PC-3 (cell line): Measurements from ENCODE around the gene AIFM2. TPM values are rescaled to one million over a fixed set of nuclear protein-coding genes. Genes with fewer than 3 reads are reported as not detected.
"Not testable (repeated sequence)": the region's sequence is repeated elsewhere in the genome, so short reads cannot be mapped to it uniquely, and the experiment has no call there.

Experiments used
- ATAC-seq: fragments of 200-7000 bp; cut with Tn5 transposase; 2 replicates; pipeline ENCODE4 v1.9.1; 2020; ENCODE audit warnings: mild to moderate bottlenecking, moderate library complexity
- BruUV-seq: library from RNA; stranded (reverse); fragments of 400-500 nt; replicated peaks from 2 replicates; lab custom pipeline; 2021; lab: Mats Ljungman, UMichigan
- CTCF ChIA-PET: fragments of 300-600 bp; sonication (Branson Sonifier 250); formaldehyde crosslinking; loops from one replicate; lab custom pipeline; 2022; ENCODE audit warnings: antibody characterized with exemption; lab: Charles Lee
- POLR2A ChIA-PET: fragments of 300-600 bp; sonication (Branson Sonifier 250); formaldehyde crosslinking; loops from one replicate; lab custom pipeline; 2022; ENCODE audit warnings: antibody characterized with exemption; ENCODE audit not compliant: unreplicated experiment; lab: Charles Lee
- DNase-seq: peaks from one replicate; pipeline ENCODE4 v3.0.0-alpha.2; 2015
- H2AFZ ChIP-seq: fragments of 300-600 bp; sonication (generic); 2 replicates; pipeline ENCODE4 v1.6.0; 2016; ENCODE audit warnings: antibody characterized with exemption, low read length
- H3F3A ChIP-seq: fragments of 300-600 bp; sonication (generic); one replicate; pipeline ENCODE4 v1.6.0; 2017; ENCODE audit warnings: antibody characterized with exemption, low read length, control low read depth, mild to moderate bottlenecking; ENCODE audit not compliant: unreplicated experiment
- H3K27ac ChIP-seq: fragments of 300-600 bp; sonication (generic); 2 replicates; pipeline ENCODE4 v1.5.1; 2016; ENCODE audit warnings: mild to moderate bottlenecking, low read length
- H3K27me3 ChIP-seq: fragments of 300-600 bp; sonication (generic); 2 replicates; pipeline ENCODE4 v1.6.1; 2016; ENCODE audit warnings: low read length, mixed read lengths
- H3K36me3 ChIP-seq: fragments of 300-600 bp; sonication (generic); 2 replicates; pipeline ENCODE4 v1.6.1; 2016; ENCODE audit warnings: low read depth, mixed run types, low read length, mixed read lengths
- H3K4me1 ChIP-seq: fragments of 300-600 bp; sonication (generic); 2 replicates; pipeline ENCODE4 v1.5.1; 2016; ENCODE audit warnings: low read length; ENCODE audit not compliant: insufficient read depth
- H3K4me2 ChIP-seq: fragments of 300-600 bp; sonication (generic); 2 replicates; pipeline ENCODE4 v1.6.0; 2016; ENCODE audit warnings: low read length
- H3K4me3 ChIP-seq: fragments of 300-600 bp; sonication (generic); 2 replicates; pipeline ENCODE4 v1.5.1; 2016; ENCODE audit warnings: mild to moderate bottlenecking, low read length, mixed read lengths
- H3K79me2 ChIP-seq: fragments of 300-600 bp; sonication (generic); 2 replicates; pipeline ENCODE4 v1.6.1; 2017; ENCODE audit warnings: low read length, mixed read lengths
- H3K9ac ChIP-seq: fragments of 300-600 bp; sonication (generic); 2 replicates; pipeline ENCODE4 v1.6.0; 2016; ENCODE audit warnings: mild to moderate bottlenecking, low read length
- H3K9me2 ChIP-seq: fragments of 300-600 bp; sonication (generic); replicated peaks from 2 replicates; pipeline ENCODE4 v1.6.1; 2016; ENCODE audit warnings: mixed run types, low read length, mixed read lengths
- H3K9me3 ChIP-seq: fragments of 300-600 bp; sonication (generic); 2 replicates; pipeline ENCODE4 v1.6.1; 2016; ENCODE audit warnings: low read length, mixed read lengths
- H4K20me1 ChIP-seq: fragments of 300-600 bp; sonication (generic); 2 replicates; pipeline ENCODE4 v1.6.1; 2016; ENCODE audit warnings: low read length, mixed read lengths
- EZH2 ChIP-seq: fragments of 300-600 bp; sonication (generic); IDR thresholded peaks from one replicate; pipeline ENCODE4 v1.6.1; 2017; ENCODE audit warnings: antibody characterized with exemption, mild to moderate bottlenecking, low read length; ENCODE audit not compliant: unreplicated experiment
- EZH2phosphoT487 ChIP-seq: fragments of 300-600 bp; sonication (generic); IDR thresholded peaks from 2 replicates; pipeline ENCODE4 v1.6.1; 2018; ENCODE audit warnings: mild to moderate bottlenecking, antibody characterized with exemption, low read length, borderline replicate concordance
- intact Hi-C: fragments of 100-400 bp; cut with micrococcal nuclease; formaldehyde crosslinking; loops from 2 replicates; pipeline ENCODE4 v1.9.0; 2023
- total RNA-seq: library from RNA; depleted of rRNA; stranded (reverse); fragments of >200 nt; gene quantifications from 2 replicates; pipeline ENCODE4 v1.2.3, GENCODE V29; 2014
- TF ChIP-seq, protein P1 (sequence below): fragments of 300-600 bp; sonication (generic); conservative IDR thresholded peaks from 2 replicates; pipeline ENCODE4 v1.5.1; 2017; ENCODE audit warnings: antibody characterized with exemption, low read depth, mild to moderate bottlenecking, low read length

Gene AIFM2
- total RNA-seq, 1 experiment from 2014 or later = 29.2 TPM

DNA sequence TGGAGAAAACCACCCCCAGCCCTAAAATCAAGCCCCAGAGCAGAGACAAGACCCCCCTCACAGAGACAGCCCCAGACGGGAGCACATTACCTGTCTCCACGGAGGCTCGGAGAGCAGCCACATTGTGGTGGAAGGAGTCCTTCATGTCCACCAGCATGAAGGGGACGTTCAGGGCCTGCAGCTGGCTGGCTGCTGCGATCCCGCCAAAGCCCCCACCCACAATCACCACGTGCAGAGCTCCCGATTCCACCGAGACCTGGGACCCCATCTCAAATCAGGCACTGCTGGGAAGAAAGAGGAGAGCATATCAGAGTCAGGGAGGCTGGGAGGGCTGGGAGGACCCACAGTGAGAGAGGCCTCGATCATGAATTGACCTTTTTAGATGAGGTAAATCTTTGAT is 8.8 kb downstream of the AIFM2 start:
- DNase-seq (no peak), ATAC-seq (no peak)
- intact Hi-C loops = no loop called here
- Histone ChIP-seq H3F3A (no peaks in the 10 kb centered on the region), H3K9me2 (no peaks in the 10 kb centered on the region), H3K9me3 (no peaks in the 10 kb centered on the region), H3K4me3 (no peak overlapping the region), H3K4me1 (no peaks in the 10 kb centered on the region), H4K20me1 (no peaks in the 10 kb centered on the region), H3K36me3 (peaks cover 25% of the 10 kb centered on the region), H3K27me3 (no peaks in the 10 kb centered on the region), H3K79me2 (peaks cover 8% of the 10 kb centered on the region), H3K27ac (no peak overlapping the region), H3K9ac (no peak overlapping the region), H2AFZ (no peak overlapping the region), H3K4me2 (no peak overlapping the region)
- ChIA-PET POLR2A (no interaction called here), CTCF (interaction anchor here (0.7 kb wide), 1 partner anchor 128 kb away, joined by 3 read pairs; no protein-coding TSS in a partner anchor)
- BruUV-seq = no TSS peak
- no peak for TF ChIP-seq EZH2
- TF ChIP-seq EZH2phosphoT487 = no peak
- TF ChIP-seq, protein P1, sequence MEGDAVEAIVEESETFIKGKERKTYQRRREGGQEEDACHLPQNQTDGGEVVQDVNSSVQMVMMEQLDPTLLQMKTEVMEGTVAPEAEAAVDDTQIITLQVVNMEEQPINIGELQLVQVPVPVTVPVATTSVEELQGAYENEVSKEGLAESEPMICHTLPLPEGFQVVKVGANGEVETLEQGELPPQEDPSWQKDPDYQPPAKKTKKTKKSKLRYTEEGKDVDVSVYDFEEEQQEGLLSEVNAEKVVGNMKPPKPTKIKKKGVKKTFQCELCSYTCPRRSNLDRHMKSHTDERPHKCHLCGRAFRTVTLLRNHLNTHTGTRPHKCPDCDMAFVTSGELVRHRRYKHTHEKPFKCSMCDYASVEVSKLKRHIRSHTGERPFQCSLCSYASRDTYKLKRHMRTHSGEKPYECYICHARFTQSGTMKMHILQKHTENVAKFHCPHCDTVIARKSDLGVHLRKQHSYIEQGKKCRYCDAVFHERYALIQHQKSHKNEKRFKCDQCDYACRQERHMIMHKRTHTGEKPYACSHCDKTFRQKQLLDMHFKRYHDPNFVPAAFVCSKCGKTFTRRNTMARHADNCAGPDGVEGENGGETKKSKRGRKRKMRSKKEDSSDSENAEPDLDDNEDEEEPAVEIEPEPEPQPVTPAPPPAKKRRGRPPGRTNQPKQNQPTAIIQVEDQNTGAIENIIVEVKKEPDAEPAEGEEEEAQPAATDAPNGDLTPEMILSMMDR = no peak

DNA sequence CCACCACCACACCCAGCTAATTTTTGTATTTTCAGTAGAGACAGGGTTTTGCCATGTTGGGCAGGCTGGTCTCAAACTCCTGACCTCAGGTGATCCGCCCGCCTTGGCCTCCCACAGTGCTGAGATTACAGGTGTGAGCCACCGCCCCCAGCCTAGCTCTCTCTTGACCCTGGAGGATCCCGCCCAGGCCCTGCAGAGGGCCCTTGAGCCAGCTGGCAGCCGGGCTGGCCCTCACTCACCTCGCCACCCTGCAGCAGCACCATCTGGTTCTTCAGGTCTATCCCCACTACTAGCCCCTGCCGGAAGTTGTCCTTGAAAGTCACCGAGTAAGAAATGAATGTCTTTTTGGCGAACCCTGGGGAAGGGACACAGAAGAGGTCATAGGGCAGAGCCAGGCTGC is 9.5 kb downstream of the AIFM2 start:
- peaks cover 31% of the 10 kb centered on the region for H3K36me3 ChIP-seq
- H4K20me1 ChIP-seq, intact Hi-C loops, H3K27ac ChIP-seq, POLR2A ChIA-PET, H3K9ac ChIP-seq, H3K4me2 ChIP-seq, H2AFZ ChIP-seq, BruUV-seq, H3F3A ChIP-seq, H3K27me3 ChIP-seq, H3K9me2 ChIP-seq, ATAC-seq, H3K4me3 ChIP-seq, H3K79me2 ChIP-seq, H3K9me3 ChIP-seq, H3K4me1 ChIP-seq, DNase-seq: not testable (repeated sequence)
- CTCF ChIA-PET = interaction anchor here (0.7 kb wide), 1 partner anchor 128 kb away, joined by 3 read pairs; no protein-coding TSS in a partner anchor

DNA sequence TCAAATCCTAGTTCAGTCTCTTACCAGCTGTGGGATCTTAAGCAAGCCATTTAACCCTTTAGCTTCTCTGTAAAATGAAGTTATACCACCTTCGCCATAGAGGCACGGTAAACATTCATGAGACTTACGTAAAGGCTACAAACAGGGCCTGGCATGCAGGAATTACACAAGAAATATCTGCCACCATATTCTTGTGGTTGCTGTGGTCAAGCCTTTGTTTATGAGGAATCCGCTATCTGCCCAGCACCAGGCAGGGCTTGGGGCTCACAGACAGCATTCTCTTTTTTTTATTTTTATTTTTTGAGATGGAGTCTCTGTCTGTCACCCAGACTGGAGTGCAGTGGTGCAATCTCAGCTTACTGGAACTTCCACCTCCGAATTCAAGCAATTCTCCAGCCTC is 9.9 kb downstream of the AIFM2 start:
- TF ChIP-seq EZH2 = no peak
- TF ChIP-seq, protein P1 = no peak
- TF ChIP-seq EZH2phosphoT487 = no peak
- no peak for DNase-seq
- no peak overlapping the region for H3K4me3 ChIP-seq
- no peak for ATAC-seq
- H2AFZ ChIP-seq = no peak overlapping the region
- H3K4me2 ChIP-seq = no peak overlapping the region
- no peaks in the 10 kb centered on the region for H4K20me1 ChIP-seq
- POLR2A ChIA-PET = no interaction called here
- CTCF ChIA-PET = no interaction called here
- no peak overlapping the region for H3K9ac ChIP-seq
- BruUV-seq = no TSS peak
- peaks cover 3% of the 10 kb centered on the region for H3K79me2 ChIP-seq
- H3K9me2 ChIP-seq = no peaks in the 10 kb centered on the region
- no peaks in the 10 kb centered on the region for H3K9me3 ChIP-seq
- no peak overlapping the region for H3K27ac ChIP-seq
- peaks cover 35% of the 10 kb centered on the region for H3K36me3 ChIP-seq
- H3K27me3 ChIP-seq = no peaks in the 10 kb centered on the region
- H3F3A ChIP-seq = no peaks in the 10 kb centered on the region
- intact Hi-C loops = no loop called here
- H3K4me1 ChIP-seq = no peaks in the 10 kb centered on the region
